ENCODE measurements around the gene KCNAB3.

Gene KCNAB3

DNA sequence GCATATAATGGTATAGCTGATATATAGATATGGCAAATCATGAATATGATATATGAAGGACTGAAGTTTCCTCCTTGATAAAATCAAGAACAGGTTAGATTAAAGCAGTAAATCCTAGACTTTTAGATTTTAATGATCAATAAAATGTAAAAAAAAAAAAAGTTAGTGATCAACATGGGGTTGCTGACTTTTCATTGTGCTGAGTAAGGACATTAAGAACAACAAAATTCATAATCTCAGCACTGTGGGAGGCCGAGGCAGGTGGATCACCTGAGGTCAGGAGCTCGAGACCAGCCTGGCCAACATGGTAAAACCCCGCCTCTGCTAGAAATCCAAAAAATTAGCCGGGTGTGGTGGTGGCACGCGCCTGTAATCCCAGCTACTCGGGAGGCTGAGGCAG is 51.4 kb downstream of the KCNAB3 start:
- Mint-ChIP-seq H3K27ac (no peak overlapping the region), H3K36me3 (ENCODE audit: low read depth) (peaks cover 33% of the 10 kb centered on the region), H3K4me3 (no peak overlapping the region), H3K27me3 (ENCODE audit: low read depth) (no peaks in the 10 kb centered on the region), H3K4me1 (no peaks in the 10 kb centered on the region), H3K9me3 (no peaks in the 10 kb centered on the region)
- no peak for TF ChIP-seq CTCF (IDR thresholded peaks at IDR 0.05; ENCODE audit: unreplicated experiment in 3 of 3)

- Mint-ChIP-seq H3K27me3 (ENCODE audit: low read depth) (no peaks in the 10 kb centered on the region), H3K27ac (no peak overlapping the region), H3K4me3 (no peak overlapping the region), H3K36me3 (ENCODE audit: low read depth) (peaks cover 49% of the 10 kb centered on the region), H3K9me3 (no peaks in the 10 kb centered on the region), H3K4me1 (no peaks in the 10 kb centered on the region)
- TF ChIP-seq CTCF (IDR thresholded peaks at IDR 0.05; ENCODE audit: unreplicated experiment in 3 of 3): no peak
Measured at GRCh38 chr17:7875804-7876370, 53.8 kb downstream of the KCNAB3 start.

DNA sequence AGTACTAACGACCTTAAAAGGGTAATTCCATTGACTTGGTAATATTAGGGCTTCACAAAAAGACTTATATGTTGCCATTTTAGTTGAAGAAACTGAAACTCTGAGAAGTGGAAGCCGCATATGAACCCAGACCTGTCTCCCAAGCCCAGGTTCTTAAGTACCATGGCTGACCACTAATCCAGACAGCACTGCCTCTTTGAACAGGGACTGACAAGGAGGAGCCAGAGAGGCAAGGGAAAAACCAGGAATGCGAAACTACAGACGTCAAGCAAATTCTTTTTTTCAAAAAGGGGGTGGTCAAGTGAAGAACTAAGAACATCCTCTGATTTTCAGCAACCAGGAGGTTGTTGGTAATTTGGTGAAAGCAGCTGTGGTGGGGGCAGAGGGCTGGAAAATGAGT is 56.6 kb downstream of the KCNAB3 start:
- Mint-ChIP-seq H3K27me3 (ENCODE audit: low read depth) (no peaks in the 10 kb centered on the region), H3K9me3 (no peaks in the 10 kb centered on the region), H3K36me3 (ENCODE audit: low read depth) (peaks cover 60% of the 10 kb centered on the region), H3K4me1 (peaks cover 2% of the 10 kb centered on the region), H3K27ac (no peak overlapping the region), H3K4me3 (no peak overlapping the region)
- TF ChIP-seq CTCF (IDR thresholded peaks at IDR 0.05; ENCODE audit: unreplicated experiment in 3 of 3): no peak
